K562 (cell line): ENCODE measurements around the gene HPS5. TPM values are rescaled to one million over a fixed set of nuclear protein-coding genes. Genes with fewer than 3 reads are reported as not detected.

Experiments
- ATAC-seq: fragments of 200-7000 bp; cut with Tn5 transposase; 3 replicates; pipeline ENCODE4 v1.9.1; 2020; ENCODE audit warnings: moderate library complexity
- BruUV-seq: library from RNA; stranded (reverse); fragments of 400-500 nt; replicated peaks from 2 replicates; lab custom pipeline; 2021; lab: Mats Ljungman, UMichigan
- CTCF ChIA-PET: fragments of 300-600 bp; formaldehyde crosslinking; extraction: SDS; loops from one replicate; lab custom pipeline; 2021; ENCODE audit warnings: low intra/inter-chr PET ratio; lab: Yijun Ruan, JAX
- POLR2A ChIA-PET: fragments of 300-600, 350-650 bp; sonication (Branson Sonifier 250); formaldehyde crosslinking; extraction: SDS; loops from one replicate; lab custom pipeline; 2021; ENCODE audit warnings: antibody characterized with exemption, inconsistent platforms; lab: Yijun Ruan, JAX
- DNase-seq, 4 experiments: peaks; one replicate each; pipeline versions ENCODE4 v3.0.0 to v3.0.0-alpha.2; 2011 to 2018; ENCODE audit warnings: low spot score in 3 of 4, mixed read lengths in 3 of 4; ENCODE audit errors: extremely low read depth in 1 of 4
- FAIRE-seq: peaks from 2 replicates; lab custom pipeline; 2011; peaks lifted over from hg19 to GRCh38; lab: Jason Lieb, UNC
- H2AFZ ChIP-seq: 2 replicates; pipeline ENCODE4 v1.6.0; 2011; ENCODE audit warnings: low read depth, low read length, control low read depth, inconsistent platforms
- H3K27ac ChIP-seq: fragments of 200-600 bp; 3 replicates; pipeline ENCODE4 v1.8.0; 2011; ENCODE audit warnings: low read depth, mild to moderate bottlenecking, control low read depth, inconsistent platforms, low read length, moderate library complexity, mixed read lengths; ENCODE audit errors: extremely low read depth
- H3K27me3 ChIP-seq, 2 experiments: fragments of 300-600 bp in 1 of 2; 2 replicates in 1 of 2; 3 replicates in 1 of 2; pipeline versions ENCODE4 v1.6.0 to v1.8.0; 2011; ENCODE audit warnings: inconsistent platforms in 2 of 2, low read length in 2 of 2, mild to moderate bottlenecking in 1 of 2, mixed read lengths in 1 of 2, moderate library complexity in 1 of 2; ENCODE audit not compliant: control insufficient read depth in 2 of 2, insufficient read depth in 2 of 2
- H3K36me3 ChIP-seq: fragments of 300-600 bp; 3 replicates; pipeline ENCODE4 v1.8.0; 2011; ENCODE audit warnings: mild to moderate bottlenecking, low read length, inconsistent platforms; ENCODE audit not compliant: control insufficient read depth, insufficient read depth
- H3K4me1 ChIP-seq, 2 experiments: fragments of 200-600 bp in 1 of 2; replicated peaks in 1 of 2; 2 replicates in 1 of 2; 3 replicates in 1 of 2; pipeline versions ENCODE4 v1.5.1 to v1.8.0; 2011; ENCODE audit warnings: inconsistent platforms in 2 of 2, low read length in 2 of 2, mild to moderate bottlenecking in 1 of 2, mixed read lengths in 1 of 2, moderate library complexity in 1 of 2; ENCODE audit not compliant: control insufficient read depth in 2 of 2, insufficient read depth in 2 of 2
- H3K4me2 ChIP-seq: 2 replicates; pipeline ENCODE4 v1.6.1; 2011; ENCODE audit warnings: low read length, control low read depth, inconsistent platforms, mixed read lengths; ENCODE audit not compliant: insufficient read depth
- H3K4me3 ChIP-seq: fragments of 200-600 bp; sonication (generic), shearing (Covaris generic); 2 replicates; pipeline ENCODE4 v1.5.1; 2016; ENCODE audit warnings: control low read depth, inconsistent platforms
- H3K79me2 ChIP-seq: fragments of 200-600 bp; 3 replicates; pipeline ENCODE4 v1.8.0; 2011; ENCODE audit warnings: low read length, inconsistent platforms; ENCODE audit not compliant: control insufficient read depth, insufficient read depth
- H3K9ac ChIP-seq, 2 experiments: 2 replicates each; pipeline versions ENCODE4 v1.6.0 to v1.6.1; 2011; ENCODE audit warnings: low read depth in 2 of 2, low read length in 2 of 2, control low read depth in 1 of 2, inconsistent platforms in 1 of 2, mild to moderate bottlenecking in 1 of 2, mixed read lengths in 1 of 2; ENCODE audit not compliant: insufficient read depth in 1 of 2
- H3K9me1 ChIP-seq: one replicate; pipeline ENCODE4 v1.6.0; 2011; ENCODE audit warnings: inconsistent platforms, mild to moderate bottlenecking, low read length, moderate library complexity; ENCODE audit not compliant: control insufficient read depth, insufficient read depth
- H3K9me3 ChIP-seq: replicated peaks from 2 replicates; pipeline ENCODE4 v1.5.1; 2011; ENCODE audit warnings: low read depth, low read length, inconsistent platforms; ENCODE audit not compliant: control insufficient read depth, insufficient read depth
- H4K20me1 ChIP-seq: replicated peaks from 2 replicates; pipeline ENCODE4 v1.6.1; 2011; ENCODE audit warnings: low read length, inconsistent platforms, mixed read lengths; ENCODE audit not compliant: control insufficient read depth, insufficient read depth
- BMI1 ChIP-seq: fragments of 150-350 bp; IDR thresholded peaks from 2 replicates; pipeline ENCODE4 v1.6.1; 2014; ENCODE audit warnings: low read length
- BRD4 ChIP-seq: fragments of 200-600 bp; sonication (generic); IDR thresholded peaks from 2 replicates; pipeline ENCODE4 v1.6.1; 2017; ENCODE audit warnings: inconsistent platforms
- ETV6 ChIP-seq, 3 experiments: fragments of 150-350 bp in 1 of 3; sonication (generic) in 1 of 3; formaldehyde crosslinking in 1 of 3; IDR thresholded peaks; 2 replicates each; pipeline versions ENCODE4 v1.6.1 to v1.8.0; 2014 to 2022; ENCODE audit warnings: borderline replicate concordance in 2 of 3, low read depth in 2 of 3, antibody characterized with exemption in 1 of 3, low read length in 1 of 3, mild to moderate bottlenecking in 1 of 3, missing genetic modification reagents in 1 of 3
- GTF2A2 ChIP-seq: IDR thresholded peaks from 2 replicates; pipeline ENCODE4 v1.6.1; 2016; ENCODE audit warnings: mild to moderate bottlenecking, missing genetic modification characterization, missing compliant biosample characterization
- ILK ChIP-seq: fragments of 450-650 bp; IDR thresholded peaks from 2 replicates; pipeline ENCODE4 v1.6.1; 2016; ENCODE audit warnings: missing genetic modification characterization, low read depth, mild to moderate bottlenecking, missing compliant biosample characterization, moderate library complexity, borderline replicate concordance
- NCOA4 ChIP-seq: fragments of 450-650 bp; IDR thresholded peaks from 2 replicates; pipeline ENCODE4 v1.6.1; 2018; ENCODE audit warnings: mild to moderate bottlenecking; ENCODE audit not compliant: partially characterized antibody
- NEUROD1 ChIP-seq: fragments of 150-350 bp; IDR thresholded peaks from 2 replicates; pipeline ENCODE4 v1.6.1; 2014; ENCODE audit warnings: borderline replicate concordance, low read length, low read depth; ENCODE audit not compliant: partially characterized antibody
- PCBP1 ChIP-seq: fragments of 200-400 bp; formaldehyde crosslinking; IDR thresholded peaks from 2 replicates; pipeline ENCODE4 v1.6.1; 2018; ENCODE audit warnings: mild to moderate bottlenecking, low read depth, low read length; ENCODE audit not compliant: poor library complexity, severe bottlenecking
- PHF8 ChIP-seq: fragments of 200-600 bp; sonication (generic); IDR thresholded peaks from 2 replicates; pipeline ENCODE4 v1.6.1; 2012; ENCODE audit warnings: mixed run types, mild to moderate bottlenecking, inconsistent platforms, low read length, moderate library complexity, borderline replicate concordance
- RBM34 ChIP-seq: fragments of 200-400 bp; formaldehyde crosslinking; IDR thresholded peaks from 2 replicates; pipeline ENCODE4 v1.6.1; 2018; ENCODE audit warnings: low read length, borderline replicate concordance; ENCODE audit not compliant: insufficient read depth
- SIRT6 ChIP-seq: IDR thresholded peaks from one replicate; pipeline ENCODE4 v1.6.1; 2012; ENCODE audit warnings: low read depth, mild to moderate bottlenecking, control low read depth, inconsistent platforms, low read length, moderate library complexity
- U2AF1 ChIP-seq: fragments of 200-400 bp; formaldehyde crosslinking; optimal IDR thresholded peaks from 2 replicates; pipeline ENCODE3; 2017; ENCODE audit warnings: mild to moderate bottlenecking, low read depth, low read length, moderate library complexity
- ZNF140 ChIP-seq: fragments of 250-450 bp; sonication (Bioruptor Pico); IDR thresholded peaks from 2 replicates; pipeline ENCODE4 v1.8.0; 2021; ENCODE audit warnings: moderate library complexity, mild to moderate bottlenecking, inconsistent platforms
- ZNF239 ChIP-seq: fragments of 250-450 bp; sonication (Bioruptor Pico); IDR thresholded peaks from 2 replicates; pipeline ENCODE4 v1.4.0; 2020; ENCODE audit warnings: mild to moderate bottlenecking
- ZNF24 ChIP-seq: fragments of 450-650 bp; IDR thresholded peaks from 2 replicates; pipeline ENCODE4 v1.6.1; 2016
- ZNF644 ChIP-seq: fragments of 200-800 bp; sonication (Bioruptor generic); IDR thresholded peaks from 2 replicates; pipeline ENCODE4 v1.6.1; 2016; ENCODE audit warnings: low read depth, missing genetic modification characterization, missing compliant biosample characterization
- ZNF766 ChIP-seq: fragments of 200-800 bp; sonication (Bioruptor generic); conservative IDR thresholded peaks from 2 replicates; pipeline ENCODE4 v1.6.1; 2016; ENCODE audit warnings: missing genetic modification characterization, missing compliant biosample characterization
- ZNF778 ChIP-seq: fragments of 450-650 bp; formaldehyde crosslinking; IDR thresholded peaks from 2 replicates; pipeline ENCODE4 v1.4.0; 2020; ENCODE audit warnings: mild to moderate bottlenecking, moderate library complexity
- WGBS: fragments of 100-300 bp; shearing (Covaris generic); methylation state at CpG from one replicate; pipeline ENCODE4 v1.1.6; 2016; ENCODE audit warnings: low coverage, mixed read lengths; ENCODE audit not compliant: insufficient coverage; ENCODE audit errors: missing lambda C conversion rate; 5-methylcytosine and 5-hydroxymethylcytosine counted together
- in situ Hi-C: fragments of 300-500 bp; cut with MboI; formaldehyde crosslinking; loops from 4 replicates; pipeline ENCODE4 v1.15.0; 2018; ENCODE audit warnings: inconsistent platforms, mixed read lengths
- intact Hi-C: fragments of 100-400 bp; cut with micrococcal nuclease; formaldehyde crosslinking; loops from 2 replicates; pipeline ENCODE4 v1.14.2; 2022
- polyA plus RNA-seq, 8 experiments: library from polyadenylated mRNA; depleted of rRNA in 4 of 8; stranded (reverse) in 5 of 8; unstranded in 3 of 8; fragments of >200 nt; fragmentation: Nextera tagmentation in 2 of 8; fragmentation: Illumina TruSeq in 1 of 8; extraction: Ambion mirVana in 2 of 8; extraction: Trizol in 1 of 8; gene quantifications; 2 replicates each; pipeline versions ENCODE4 v1.2.1 to v1.2.3, GENCODE V29; 2011 to 2014; ENCODE audit warnings: inconsistent platforms in 1 of 8, missing spikeins in 1 of 8
- total RNA-seq, 7 experiments: library from RNA; depleted of rRNA in 6 of 7; stranded (reverse); fragments of >200 nt in 6 of 7; fragmentation: Illumina TruSeq in 2 of 7; extraction: Trizol in 2 of 7; gene quantifications; 2 replicates each; pipeline versions ENCODE4 v1.2.1 to v1.2.3, GENCODE V29; 2011 to 2021; ENCODE audit warnings: low replicate concordance in 1 of 7
- TF ChIP-seq, protein P1 (sequence below): fragments of 200-800 bp; sonication (Bioruptor generic); IDR thresholded peaks from 2 replicates; pipeline ENCODE4 v1.6.1; 2017; ENCODE audit warnings: missing genetic modification characterization, missing compliant biosample characterization
- TF ChIP-seq, protein P2 (sequence below): fragments of 450-650 bp; IDR thresholded peaks from 2 replicates; pipeline ENCODE4 v1.6.1; 2016; ENCODE audit warnings: borderline replicate concordance

Gene HPS5
- total and polyA plus RNA-seq, 9 of the 15 experiments (the other 6 are each of a cell fraction or from before 2014, with no cell fraction given) = 12.2 to 28.1 (median 16.8) TPM

DNA sequence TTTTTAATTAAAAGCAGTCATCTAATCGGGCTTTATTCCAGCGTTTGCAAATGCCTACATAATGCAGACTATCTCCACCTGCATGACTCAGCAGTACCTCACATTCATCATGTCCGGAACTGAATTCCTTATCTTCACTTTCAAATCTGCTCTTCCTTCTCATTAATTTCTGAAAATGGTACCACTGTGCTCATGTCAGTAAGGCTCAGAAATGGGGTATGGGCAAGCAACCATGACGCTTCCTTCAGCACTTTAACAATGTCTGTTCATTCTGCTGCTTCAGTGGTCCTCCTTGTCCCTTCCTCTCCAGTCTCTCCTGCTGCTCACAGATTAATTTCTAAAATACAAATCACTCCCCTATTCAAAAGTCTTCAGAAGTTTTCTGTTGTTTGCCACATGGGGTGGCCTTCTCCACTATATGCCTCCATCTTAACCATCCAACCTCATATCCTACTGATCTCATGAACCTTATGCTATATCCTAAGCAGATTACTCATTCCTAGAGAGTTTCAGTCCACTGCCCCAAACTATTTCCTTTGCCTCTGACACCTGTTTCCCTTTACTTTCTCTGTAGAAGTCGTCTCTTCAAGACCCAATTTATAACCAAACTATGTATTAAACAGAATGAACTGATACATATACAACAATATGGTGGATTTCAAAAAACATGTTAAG is 7.4 kb upstream of the HPS5 start:
- CTCF ChIA-PET = no interaction called here
- WGBS = 4% methylated on average over 5 of the region's 5 CpGs
- no TSS peak for BruUV-seq
- H3K9me3 ChIP-seq = no peaks in the 10 kb centered on the region
- H3K9me1 ChIP-seq = no peaks in the 10 kb centered on the region
- peak overlapping the region in 1 of 2 experiments; percentile 40; a peak in 2 of 4 replicates for H3K9ac ChIP-seq
- ATAC-seq (peak; percentile 70), FAIRE-seq (peak; percentile 70), DNase-seq (peak; percentile 40 to 84 (median 54))
- H2AFZ ChIP-seq = no peak overlapping the region
- no peaks in the 10 kb centered on the region; a peak in 1 of 5 replicates for H3K27me3 ChIP-seq
- H3K4me3 ChIP-seq = no peak overlapping the region
- intact Hi-C loops = no loop called here
- peak overlapping the region; percentile 75 for H3K27ac ChIP-seq
- H3K36me3 ChIP-seq = peaks cover 90% of the 10 kb centered on the region
- POLR2A ChIA-PET = no interaction called here
- in situ Hi-C loops = no loop called here
- H3K4me2 ChIP-seq = peak overlapping the region; percentile 66
- peaks cover 86% of the 10 kb centered on the region for H3K79me2 ChIP-seq
- H3K4me1 ChIP-seq = peaks cover 12 to 30% of the 10 kb centered on the region in 2 experiments
- no peaks in the 10 kb centered on the region for H4K20me1 ChIP-seq
- TF ChIP-seq ZNF644 (no peak), ILK (no peak), PHF8 (no peak), BRD4 (no peak), ZNF24 (no peak), GTF2A2 (tag) (no peak), NEUROD1 (no peak), NCOA4 (no peak), ZNF239 (CRISPR knock-in tag) (no peak), ZNF778 (no peak), U2AF1 (no peak), ZNF766 (CRISPR knock-in tag) (no peak), ETV6 (IDR thresholded peaks at IDR 0.05; ENCODE audit: borderline replicate concordance in 1 of 2, low read depth in 2 of 2, low read length in 1 of 2) (peak in 1 of 2 experiments; percentile 71; a peak in 2 of 4 replicates), ETV6 (CRISPR knock-in tag; IDR thresholded peaks at IDR 0.05; ENCODE audit: borderline replicate concordance) (no peak), ZNF140 (CRISPR knock-in tag) (no peak), SIRT6 (no peak), RBM34 (no peak), BMI1 (no peak), PCBP1 (no peak)
- TF ChIP-seq, protein P1, sequence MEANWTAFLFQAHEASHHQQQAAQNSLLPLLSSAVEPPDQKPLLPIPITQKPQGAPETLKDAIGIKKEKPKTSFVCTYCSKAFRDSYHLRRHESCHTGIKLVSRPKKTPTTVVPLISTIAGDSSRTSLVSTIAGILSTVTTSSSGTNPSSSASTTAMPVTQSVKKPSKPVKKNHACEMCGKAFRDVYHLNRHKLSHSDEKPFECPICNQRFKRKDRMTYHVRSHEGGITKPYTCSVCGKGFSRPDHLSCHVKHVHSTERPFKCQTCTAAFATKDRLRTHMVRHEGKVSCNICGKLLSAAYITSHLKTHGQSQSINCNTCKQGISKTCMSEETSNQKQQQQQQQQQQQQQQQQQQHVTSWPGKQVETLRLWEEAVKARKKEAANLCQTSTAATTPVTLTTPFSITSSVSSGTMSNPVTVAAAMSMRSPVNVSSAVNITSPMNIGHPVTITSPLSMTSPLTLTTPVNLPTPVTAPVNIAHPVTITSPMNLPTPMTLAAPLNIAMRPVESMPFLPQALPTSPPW (CRISPR knock-in tag) = no peak
- TF ChIP-seq, protein P2, sequence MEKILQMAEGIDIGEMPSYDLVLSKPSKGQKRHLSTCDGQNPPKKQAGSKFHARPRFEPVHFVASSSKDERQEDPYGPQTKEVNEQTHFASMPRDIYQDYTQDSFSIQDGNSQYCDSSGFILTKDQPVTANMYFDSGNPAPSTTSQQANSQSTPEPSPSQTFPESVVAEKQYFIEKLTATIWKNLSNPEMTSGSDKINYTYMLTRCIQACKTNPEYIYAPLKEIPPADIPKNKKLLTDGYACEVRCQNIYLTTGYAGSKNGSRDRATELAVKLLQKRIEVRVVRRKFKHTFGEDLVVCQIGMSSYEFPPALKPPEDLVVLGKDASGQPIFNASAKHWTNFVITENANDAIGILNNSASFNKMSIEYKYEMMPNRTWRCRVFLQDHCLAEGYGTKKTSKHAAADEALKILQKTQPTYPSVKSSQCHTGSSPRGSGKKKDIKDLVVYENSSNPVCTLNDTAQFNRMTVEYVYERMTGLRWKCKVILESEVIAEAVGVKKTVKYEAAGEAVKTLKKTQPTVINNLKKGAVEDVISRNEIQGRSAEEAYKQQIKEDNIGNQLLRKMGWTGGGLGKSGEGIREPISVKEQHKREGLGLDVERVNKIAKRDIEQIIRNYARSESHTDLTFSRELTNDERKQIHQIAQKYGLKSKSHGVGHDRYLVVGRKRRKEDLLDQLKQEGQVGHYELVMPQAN = no peak
